ENCODE results near the gene ZNF264. TPM values are rescaled to one million over a fixed set of nuclear protein-coding genes. Genes with fewer than 3 reads are reported as not detected.

The ZNF264 gene
- total RNA-seq, 4 donors from 2014 or later = 15.5 to 33.9 (median 27.3) TPM

Small RNAs within 50 kb of the gene (small RNA-seq; reads per million reads assigned to genes)
- 0 reads per million in 4 donors for gene AC025588.3

Other genes with a start within 250 kb of the ZNF264 start
- gene USP29, start 71.5 kb upstream of the ZNF264 start, total RNA-seq = not detected
- not detected for gene ZIM3, start 46.3 kb upstream of the ZNF264 start, total RNA-seq
- gene DUXA, start 24.0 kb upstream of the ZNF264 start, total RNA-seq = not detected
- 1 to 10 TPM in 1 of 4 donors, under 1 TPM in 2, not detected in 1; 0.35 to 1.0 (median 0.76) TPM for gene AURKC, start 39.5 kb downstream of the ZNF264 start, total RNA-seq
- 10 to 100 TPM in 1 of 4 donors, 1 to 10 TPM in 3; 6.5 to 16.6 (median 7.6) TPM for gene ZNF805, start 49.1 kb downstream of the ZNF264 start, total RNA-seq
- gene ZNF460, start 89.0 kb downstream of the ZNF264 start, total RNA-seq = 10 to 100 TPM; 44.3 to 87.9 (median 67.9) TPM
- 10 to 100 TPM in 1 of 4 donors, 1 to 10 TPM in 3; 4.7 to 10.1 (median 8.4) TPM for gene ZNF543, start 129.0 kb downstream of the ZNF264 start, total RNA-seq
- gene ZNF304, start 159.8 kb downstream of the ZNF264 start, total RNA-seq = 1 to 10 TPM; 3.3 to 9.0 (median 5.7) TPM
- gene TRAPPC2B, start 172.1 kb downstream of the ZNF264 start, total RNA-seq = 10 to 100 TPM; 14.7 to 24.6 (median 17.9) TPM
- gene ZNF547, start 172.1 kb downstream of the ZNF264 start, total RNA-seq = 1 to 10 TPM; 1.1 to 6.7 (median 3.1) TPM
- gene ZNF548, start 198.4 kb downstream of the ZNF264 start, total RNA-seq = 10 to 100 TPM in 2 of 4 donors, 1 to 10 TPM in 2; 7.7 to 26.9 (median 11.2) TPM
- gene ZNF17, start 219.7 kb downstream of the ZNF264 start, total RNA-seq = 10 to 100 TPM in 1 of 4 donors, 1 to 10 TPM in 3; 4.4 to 12.6 (median 6.2) TPM
- gene ZNF749, start 243.8 kb downstream of the ZNF264 start, total RNA-seq = 10 to 100 TPM in 1 of 4 donors, 1 to 10 TPM in 3; 6.9 to 11.1 (median 8.4) TPM